Measurements from ENCODE around the gene MYT1. TPM values are rescaled to one million over a fixed set of nuclear protein-coding genes. Genes with fewer than 3 reads are reported as not detected.

MYT1 gene
- total RNA-seq, 1 donor: 0.27 TPM

DNA sequence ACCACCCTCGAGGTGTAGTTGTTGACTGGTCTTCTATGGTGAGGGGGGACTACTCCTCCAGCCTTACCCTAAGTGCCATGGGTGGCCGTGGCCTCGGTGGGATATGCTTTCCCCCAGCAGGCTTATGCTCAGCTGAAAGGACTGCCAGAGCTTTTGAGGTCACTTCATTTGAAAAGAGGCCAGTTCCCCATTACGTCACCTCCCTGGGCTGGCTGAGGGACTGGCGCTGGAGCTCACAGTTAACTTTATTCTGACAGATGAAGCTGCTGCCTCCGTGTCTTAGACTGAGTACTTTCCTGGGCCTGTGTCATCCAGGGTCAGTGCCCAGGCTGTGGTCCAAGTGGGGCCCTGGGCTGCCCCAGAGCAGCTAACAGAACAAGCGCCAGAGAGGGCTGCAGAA lies 48.5 kb downstream of the MYT1 start:
- no peak for DNase-seq (ENCODE audit: low read depth in 2 of 3, low spot score in 2 of 3)

DNA sequence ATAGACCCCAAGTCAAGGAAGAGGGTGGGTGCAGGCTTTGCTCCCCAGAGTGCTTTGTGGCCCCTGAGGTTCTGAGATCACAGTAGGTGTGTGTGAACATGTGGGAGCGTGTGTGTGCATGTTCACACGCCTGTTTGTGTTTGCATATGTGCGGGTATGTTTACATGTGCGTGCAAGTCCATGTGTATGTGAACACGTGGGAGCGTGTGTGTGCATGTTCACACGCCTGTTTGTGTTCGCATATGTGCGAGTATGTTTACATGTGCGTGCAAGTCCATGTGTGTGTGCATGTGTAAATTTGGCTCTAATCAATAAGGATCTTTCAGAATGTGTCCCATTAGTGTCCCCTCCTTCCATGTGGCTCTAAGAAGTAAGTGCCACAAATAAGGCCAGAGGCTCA lies 49.9 kb downstream of the MYT1 start:
- DNase-seq (ENCODE audit: low read depth in 2 of 3, low spot score in 2 of 3): no peak

DNA sequence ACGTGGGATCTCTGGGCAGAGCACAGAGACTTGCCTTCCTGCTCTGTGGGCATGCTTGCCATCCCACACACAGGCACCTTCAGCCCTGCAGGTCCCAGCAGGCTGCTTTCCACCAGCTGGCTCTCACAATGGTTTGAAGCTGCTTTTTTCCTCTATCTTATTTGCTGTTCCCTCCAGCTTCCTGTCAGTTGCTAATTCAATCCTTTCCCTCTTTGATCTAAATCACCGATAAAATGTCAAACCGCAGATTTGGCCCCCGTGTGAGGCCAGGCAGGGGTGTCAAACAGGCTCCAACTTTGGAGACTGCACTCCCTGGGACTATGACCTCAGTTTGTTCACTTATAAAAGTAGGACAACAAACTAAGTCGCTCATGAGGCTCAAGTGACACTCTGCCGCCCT lies 50.7 kb downstream of the MYT1 start:
- no peak for DNase-seq (ENCODE audit: low read depth in 2 of 3, low spot score in 2 of 3)

DNA sequence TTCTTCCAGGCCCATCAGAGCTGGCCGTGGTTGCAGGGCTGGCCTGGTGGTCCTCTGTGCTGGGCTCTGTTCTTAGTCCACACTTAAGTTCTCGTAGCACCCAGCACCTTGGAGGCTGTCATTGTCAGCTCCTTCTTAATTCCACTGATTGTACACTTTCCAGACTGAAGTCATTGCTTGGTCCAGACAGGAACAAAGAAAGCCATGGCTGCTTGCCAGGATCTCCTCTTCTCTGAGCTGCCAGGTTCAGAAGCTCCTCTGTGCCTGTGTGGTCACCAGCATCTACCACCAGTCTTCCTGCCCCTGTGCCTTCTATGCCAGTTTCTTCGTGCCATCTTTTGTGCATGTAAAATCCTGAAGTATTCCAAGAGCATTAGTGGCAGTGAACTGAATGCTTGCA lies 51.8 kb downstream of the MYT1 start:
- DNase-seq (ENCODE audit: low read depth in 2 of 3, low spot score in 2 of 3): no peak

DNA sequence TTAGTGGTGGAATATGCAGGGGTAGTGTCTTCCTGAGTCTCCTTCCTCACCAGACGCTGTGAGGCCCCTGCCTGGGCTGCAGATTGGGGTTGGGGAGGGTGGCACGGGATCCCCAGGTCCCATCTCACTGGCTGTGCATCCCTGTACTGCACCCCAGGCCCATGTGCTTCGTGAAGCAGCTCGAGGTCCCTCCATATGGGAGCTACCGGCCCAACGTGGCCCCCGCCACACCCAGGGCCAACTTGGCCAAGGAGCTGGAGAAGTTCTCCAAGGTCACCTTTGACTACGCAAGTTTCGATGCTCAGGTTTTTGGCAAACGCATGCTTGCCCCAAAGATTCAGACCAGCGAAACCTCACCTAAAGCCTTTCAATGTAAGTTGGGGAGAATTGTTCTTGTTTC lies 52.7 kb downstream of the MYT1 start:
- no peak for DNase-seq (ENCODE audit: low read depth in 2 of 3, low spot score in 2 of 3)

DNA sequence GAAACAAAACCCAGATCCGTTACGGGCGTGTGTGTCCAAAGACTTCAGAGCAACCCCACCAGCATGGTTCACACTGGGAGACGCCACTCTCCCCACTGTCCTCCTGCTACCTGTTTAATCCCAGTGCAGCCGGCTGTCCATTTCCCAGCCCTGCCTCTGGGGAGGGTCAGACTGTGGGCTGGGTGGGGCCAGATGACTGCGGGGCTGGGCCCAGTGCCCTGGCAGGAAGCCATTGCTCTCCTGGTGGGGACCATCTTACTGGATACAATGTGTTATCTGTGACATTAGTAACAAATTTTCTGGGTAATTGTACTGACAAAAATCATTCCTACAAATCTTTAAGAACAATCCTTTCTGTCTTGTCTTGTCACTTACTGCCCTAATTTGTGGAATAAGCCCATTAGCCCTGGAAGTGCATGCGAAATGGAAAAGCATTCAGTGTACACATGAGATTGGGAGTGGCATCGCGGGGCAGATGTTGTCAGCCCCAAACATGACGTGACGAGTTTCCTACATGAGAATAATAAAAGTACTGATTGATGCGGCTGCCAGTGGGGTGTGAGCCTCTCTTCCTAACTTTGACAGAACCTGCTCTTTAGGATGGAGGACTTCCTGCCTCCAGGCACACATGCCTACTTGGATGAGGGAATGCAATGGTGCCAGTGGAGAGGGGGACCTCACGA lies 53.4 kb downstream of the MYT1 start:
- DNase-seq (ENCODE audit: low read depth in 2 of 3, low spot score in 2 of 3): no peak

DNA sequence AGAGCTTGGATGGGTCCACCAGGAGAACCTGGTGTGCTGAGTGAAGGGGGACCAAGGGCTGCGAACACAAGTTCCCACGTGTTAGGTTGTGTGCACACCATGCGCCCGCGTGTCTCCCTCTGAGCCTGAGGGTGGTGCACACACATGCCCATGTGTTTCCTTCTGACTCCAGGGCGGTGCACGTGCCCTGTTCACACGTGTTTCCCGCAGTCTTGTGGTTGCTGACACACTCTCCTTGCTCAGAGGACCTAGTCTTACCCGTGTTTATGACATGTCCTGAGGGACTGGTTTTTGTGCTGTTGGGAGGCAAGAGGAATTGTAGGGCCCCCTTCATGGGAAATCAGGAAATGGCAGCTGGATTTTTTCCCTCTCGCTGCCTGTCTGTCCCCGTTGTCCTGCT lies 55.0 kb downstream of the MYT1 start:
- DNase-seq (ENCODE audit: low read depth in 2 of 3, low spot score in 2 of 3): no peak

DNA sequence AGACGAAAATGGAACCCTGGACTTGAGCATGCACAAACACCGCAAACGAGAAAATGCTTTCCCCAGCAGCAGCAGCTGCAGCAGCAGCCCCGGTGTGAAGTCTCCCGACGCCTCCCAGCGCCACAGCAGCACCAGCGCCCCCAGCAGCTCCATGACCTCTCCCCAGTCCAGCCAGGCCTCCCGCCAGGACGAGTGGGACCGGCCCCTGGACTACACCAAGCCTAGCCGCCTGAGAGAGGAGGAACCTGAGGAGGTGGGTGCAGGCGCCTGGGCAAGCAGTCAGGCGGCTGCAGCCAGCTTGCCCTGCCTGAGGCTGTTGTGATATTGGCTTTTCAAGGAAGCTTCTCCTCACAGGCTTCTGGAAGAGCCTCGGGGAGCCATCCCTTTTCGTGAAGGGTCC lies 55.5 kb downstream of the MYT1 start:
- no peak for DNase-seq (ENCODE audit: low read depth in 2 of 3, low spot score in 2 of 3)

DNA sequence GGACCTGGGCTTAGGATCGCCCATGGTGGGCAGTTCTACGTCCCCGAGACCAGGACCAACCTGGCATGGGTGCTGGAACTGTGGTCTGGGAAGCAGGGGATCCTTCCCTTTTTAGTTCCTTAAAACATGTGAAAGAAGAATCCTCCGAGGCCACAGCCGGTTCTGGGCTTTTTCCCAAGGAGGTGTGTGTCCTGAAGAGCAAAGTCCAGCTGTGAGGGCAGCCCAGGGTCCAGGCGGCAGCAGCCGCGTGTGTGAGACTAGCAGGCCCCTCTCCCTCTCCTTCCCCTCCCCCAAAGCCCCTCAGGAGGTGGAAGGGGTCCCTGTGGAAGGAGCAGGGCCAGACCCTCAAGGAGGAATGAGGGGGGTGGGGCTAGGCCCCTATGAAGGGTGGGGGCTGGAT lies 56.2 kb downstream of the MYT1 start:
- DNase-seq (ENCODE audit: low read depth in 2 of 3, low spot score in 2 of 3): no peak

DNA sequence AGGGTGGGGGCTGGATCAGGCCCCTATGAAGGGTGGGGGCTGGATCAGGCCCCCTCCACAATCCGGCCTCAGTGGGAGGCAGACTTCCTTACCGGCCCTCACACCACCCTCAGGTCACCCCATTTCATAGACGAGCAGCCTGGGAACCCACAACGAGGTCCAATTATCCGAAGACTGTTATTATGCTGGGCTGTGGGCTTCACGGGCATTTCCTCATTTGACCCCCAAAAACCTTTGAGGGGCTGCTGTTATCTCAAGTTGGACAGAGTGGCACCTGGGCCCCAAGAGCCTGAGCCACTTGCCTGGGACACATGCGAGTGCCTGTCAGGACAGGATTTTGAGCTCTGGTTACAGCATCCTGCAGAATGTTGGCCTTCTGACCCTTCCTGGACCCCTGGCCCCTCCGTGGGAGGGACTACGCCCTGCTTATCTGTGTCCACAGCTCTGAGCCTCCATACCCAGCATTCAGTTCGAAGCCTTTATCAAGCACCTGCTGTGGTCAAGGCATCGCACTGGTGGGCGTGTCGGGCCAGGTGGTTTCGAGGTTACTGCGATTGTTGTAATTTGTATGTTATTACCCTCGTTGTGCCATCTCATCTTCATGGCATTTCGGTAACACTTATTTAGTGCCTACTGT lies 56.8 kb downstream of the MYT1 start:
- DNase-seq (ENCODE audit: low read depth in 2 of 3, low spot score in 2 of 3): no peak

DNA sequence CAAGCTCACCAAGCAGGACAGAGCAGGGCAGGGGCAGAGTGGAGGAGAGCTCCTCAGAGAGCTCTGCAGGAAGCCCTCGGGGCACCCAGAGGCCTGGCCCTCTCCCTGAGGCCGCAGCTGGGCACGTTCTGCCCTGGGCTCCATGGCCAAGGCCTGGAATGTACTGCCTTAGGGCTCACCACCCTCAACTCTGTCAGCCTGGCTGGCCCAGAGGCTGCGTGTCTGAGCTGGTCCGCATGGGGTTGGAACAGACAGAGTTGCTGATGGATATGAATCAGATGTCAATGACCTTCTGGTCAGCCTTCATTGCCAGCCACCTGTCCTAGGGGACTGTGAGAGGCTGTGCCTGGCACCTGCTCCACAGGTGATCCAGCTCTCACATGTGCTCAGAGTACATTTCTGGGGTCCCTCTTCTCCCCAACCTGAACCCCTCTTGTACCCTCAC lies 58.1 kb downstream of the MYT1 start:
- DNase-seq (ENCODE audit: low read depth in 2 of 3, low spot score in 2 of 3): no peak

DNA sequence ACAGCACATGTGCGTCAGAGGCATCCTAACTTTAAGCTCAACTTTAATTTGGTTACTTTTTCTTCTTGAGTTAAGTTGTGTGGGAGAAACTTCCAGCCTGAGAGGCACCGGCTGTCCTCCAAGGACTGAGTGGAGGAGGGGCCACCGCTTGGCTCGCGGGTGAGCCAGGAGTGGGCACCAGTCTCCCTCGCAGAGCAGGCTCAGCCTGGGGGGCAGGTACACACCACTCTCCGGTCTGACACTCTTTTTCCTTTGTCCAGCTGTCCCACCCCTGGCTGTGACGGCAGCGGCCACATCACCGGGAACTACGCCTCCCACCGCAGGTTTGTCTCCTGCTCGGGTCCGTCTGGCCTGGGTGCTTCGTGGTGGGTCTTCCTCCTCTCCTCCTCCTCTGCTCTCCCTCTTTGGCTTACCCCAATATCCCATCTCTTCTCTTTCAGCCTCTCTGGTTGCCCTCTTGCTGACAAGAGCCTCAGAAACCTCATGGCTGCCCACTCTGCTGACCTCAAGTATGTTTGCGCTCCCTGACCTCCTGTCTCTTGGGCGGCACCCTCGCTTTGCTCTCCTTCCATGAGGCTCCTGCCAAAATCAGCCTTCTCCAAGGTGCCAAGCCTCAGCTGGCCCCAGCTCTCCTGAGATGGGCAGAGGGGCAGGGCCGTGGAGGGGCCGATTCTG lies 58.7 kb downstream of the MYT1 start:
- no peak for DNase-seq (ENCODE audit: low read depth in 2 of 3, low spot score in 2 of 3)

DNA sequence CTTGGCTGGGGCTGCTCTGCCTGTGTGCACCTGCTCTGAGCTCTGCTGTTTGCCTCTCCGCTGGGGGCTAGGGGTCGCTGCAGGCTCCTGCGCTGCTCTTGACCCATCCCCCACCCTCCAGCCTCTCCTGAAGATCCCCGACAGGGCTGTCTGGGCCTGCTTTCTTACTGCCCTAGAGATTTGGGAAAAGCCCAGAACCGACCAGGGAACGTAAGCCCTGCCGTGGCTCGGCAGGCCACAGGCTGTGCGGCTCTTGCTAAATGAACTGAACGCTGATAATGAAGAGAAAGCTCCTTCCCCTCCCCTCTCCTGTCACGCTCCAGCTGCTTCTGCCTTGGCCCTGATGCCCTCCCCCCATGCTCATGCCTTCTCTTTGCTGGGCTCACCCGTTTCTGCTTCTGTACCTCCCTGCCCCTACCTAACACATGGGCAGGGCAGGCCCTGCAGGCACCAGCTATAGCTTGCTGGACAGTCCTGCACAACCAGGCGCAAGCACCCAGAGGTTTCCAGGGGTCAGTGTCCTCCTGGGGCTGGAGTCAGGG lies 59.3 kb downstream of the MYT1 start:
- no peak for DNase-seq (ENCODE audit: low read depth in 2 of 3, low spot score in 2 of 3)

DNA sequence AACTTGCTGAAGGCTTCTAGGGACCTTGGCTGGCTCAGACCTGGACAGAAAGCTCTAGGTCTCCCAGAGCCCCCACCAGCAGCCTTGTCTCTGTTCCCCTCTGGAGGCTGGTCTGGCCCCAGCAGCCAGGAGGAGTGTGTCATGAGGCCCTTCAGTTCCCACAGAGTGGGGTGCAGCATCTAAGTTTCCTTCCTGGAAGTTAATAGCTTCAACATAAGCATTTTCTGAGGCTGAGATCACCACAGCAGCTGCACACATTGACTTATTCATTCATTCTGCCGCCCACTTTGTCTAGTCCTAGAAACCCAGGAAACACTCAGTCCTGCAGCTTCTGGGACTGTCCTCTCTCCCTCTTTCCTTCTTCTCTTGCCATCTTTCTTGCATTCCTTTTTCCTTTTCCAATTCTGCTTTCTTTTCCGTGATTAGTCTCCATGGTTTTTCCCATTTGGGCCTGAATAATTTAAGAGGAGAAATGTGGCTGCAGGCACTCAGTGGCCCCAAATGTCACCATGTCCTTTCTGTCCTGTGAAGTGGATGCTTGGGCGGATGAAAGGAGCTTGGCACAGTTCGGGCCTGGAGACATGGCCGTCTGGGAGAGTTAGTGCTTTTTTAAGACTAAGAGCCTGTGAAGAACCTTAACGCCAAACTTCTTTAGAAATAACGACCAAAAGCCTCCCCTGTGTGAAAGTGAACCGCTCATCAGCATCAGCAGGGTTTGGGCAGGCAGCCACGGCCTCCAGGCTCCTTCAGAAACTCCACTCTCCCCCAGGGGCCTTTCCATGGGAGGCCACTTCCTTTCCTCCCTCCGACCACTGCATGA lies 60.3 kb downstream of the MYT1 start:
- DNase-seq (ENCODE audit: low read depth in 2 of 3, low spot score in 2 of 3): no peak

DNA sequence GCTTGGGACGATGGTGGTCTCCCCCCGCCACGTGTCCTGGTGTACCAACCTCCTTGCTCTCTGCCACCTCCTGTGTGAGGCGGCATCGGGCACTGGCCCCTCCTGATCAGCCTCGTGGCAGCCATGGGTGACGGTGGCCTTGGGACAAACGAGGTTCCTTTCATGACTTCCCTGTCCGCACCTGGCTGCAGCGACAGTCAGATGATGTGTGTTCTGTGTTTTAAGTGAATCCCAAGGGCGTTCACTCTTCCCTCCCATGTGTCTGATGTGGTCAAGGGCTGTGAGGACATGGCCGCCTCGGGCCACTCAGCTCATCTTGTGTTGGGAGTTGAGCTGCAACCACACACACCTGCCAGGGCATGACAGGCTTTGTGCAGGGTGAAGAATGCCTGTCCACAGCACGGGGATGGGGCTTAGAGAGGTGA lies 60.9 kb downstream of the MYT1 start:
- no peak for DNase-seq (ENCODE audit: low read depth in 2 of 3, low spot score in 2 of 3)

DNA sequence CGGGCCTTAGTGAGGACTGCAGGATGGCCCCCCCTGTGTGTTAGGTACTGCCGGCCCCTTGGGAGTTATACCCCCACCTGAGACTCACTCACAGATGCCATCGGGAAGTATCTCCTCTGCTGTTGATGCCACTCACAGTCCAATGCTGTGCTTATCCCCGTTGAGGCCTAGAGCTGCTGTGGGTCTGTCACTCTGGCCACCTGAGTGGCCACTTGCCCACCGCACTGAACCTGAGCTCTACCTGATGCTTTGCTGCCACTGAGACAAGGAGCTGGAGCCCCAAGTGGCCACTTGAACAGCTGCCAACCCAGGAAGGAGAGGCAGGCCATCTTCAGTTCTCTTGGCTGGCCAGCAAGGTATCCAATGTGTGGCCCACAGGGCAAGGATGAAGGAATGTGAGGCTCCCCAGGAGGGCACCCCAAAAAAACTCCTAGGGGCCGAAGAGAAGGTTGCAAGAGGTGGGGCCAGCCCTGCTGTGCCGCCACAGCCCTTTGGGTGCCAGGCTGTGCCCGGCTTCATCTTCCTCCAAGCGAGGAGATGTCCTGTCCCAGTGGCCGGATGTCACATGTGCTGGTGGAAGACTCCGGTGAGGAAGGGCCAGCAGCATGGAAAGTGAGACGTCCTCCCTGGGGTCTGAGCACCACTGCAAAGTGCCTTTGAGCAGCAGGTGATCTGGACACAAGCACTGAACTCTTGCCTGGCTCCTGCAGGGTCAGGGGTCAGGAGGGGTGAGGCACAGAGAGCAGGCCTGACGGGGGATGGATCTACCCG lies 61.8 kb downstream of the MYT1 start:
- DNase-seq (ENCODE audit: low read depth in 2 of 3, low spot score in 2 of 3): no peak

DNA sequence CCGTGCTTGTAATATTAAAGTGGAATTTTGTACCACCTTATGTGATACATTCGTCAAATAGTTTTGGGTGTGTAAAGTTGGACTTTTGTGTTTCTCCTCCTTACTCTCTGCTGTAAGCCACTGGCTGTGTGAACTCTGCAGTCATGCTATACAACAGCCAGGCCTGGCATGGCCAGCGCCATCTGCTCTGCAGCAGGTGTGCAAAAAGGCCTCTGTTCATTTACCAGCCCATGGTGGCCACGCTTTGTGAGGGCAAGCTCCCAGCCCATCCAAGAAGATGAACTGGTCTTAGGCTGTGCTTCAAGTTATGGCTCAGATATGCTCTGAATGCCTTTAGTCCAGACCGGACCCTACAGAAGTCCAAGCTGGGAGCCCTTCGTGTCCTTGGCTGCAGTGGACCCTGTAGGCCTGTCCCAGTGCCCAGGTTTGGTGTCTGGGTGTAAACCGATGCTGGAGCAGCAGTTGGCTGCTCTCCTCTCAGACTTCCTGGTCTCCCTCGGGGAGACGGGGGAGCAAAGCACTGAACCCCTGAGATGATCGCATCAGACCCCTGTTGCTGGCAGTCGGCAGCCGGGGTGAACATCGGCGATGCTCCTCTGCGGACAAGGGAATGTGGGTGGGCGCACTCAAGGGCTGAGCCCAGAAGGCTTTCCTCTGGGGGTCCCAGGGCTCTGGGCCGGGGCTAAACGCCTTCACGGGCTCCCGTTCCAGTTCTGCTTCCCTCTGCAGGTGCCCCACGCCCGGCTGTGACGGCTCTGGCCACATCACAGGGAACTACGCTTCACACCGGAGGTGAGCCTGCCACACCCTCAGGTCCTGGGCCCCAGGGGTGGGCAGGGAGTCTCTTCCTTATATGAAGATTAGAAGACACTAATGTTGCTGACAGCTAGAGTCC lies 62.7 kb downstream of the MYT1 start:
- DNase-seq (ENCODE audit: low read depth in 2 of 3, low spot score in 2 of 3): no peak

DNA sequence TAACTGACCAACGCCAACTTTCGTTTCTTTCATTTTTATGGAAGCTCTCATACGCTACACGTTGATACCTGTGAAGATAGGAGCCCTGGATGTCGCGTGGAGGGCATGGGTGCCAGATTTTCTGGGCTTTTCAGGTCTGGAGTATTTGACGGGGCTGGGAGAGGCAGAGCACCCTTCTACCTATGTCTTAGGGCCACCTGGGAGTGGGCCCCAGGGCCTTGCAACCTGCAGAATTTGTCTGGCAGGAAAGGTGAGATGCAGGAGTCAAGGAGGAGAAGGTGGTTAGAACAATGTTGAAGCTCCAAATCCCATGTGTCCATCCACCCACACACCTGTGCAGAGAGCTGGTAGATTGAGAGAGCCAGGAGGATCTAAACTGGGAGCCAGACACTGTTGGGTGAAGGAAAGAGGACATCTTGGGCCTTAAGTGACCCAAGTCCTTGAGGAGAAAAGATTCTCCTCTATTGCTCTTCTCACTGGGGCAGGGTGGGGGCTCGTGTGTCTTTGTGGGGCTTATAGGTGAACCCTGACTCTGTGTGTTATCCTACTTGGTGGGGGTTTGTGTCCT lies 63.9 kb downstream of the MYT1 start:
- DNase-seq (ENCODE audit: low read depth in 2 of 3, low spot score in 2 of 3): no peak

All from hematopoietic multipotent progenitor cell (in vitro differentiated cells).